ENCODE data around the gene IDI1. TPM values are rescaled to one million over a fixed set of nuclear protein-coding genes. Genes with fewer than 3 reads are reported as not detected.

Gene IDI1
- total and polyA plus RNA-seq, 4 donors = 78.8 to 264 (median 109) TPM

DNA sequence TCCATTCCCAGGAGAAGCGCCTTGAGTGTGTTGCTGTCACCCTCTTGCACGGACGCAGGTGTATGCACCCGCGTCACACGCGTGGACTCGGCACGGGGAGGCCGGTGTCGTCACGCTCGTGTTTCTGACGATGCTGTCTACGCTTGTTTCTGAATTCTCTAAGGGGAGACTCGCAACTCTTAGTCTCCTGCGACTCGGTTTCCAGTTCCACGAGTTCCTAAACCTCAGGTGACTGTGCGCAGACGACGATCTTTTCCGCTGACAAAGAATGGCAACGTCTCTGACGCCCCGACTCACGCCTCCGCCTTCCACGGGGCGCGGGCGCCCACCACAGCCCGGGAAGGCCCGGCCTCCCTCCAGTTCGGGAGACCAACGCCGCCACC, 579 bp downstream of the IDI1 start:
- TF ChIP-seq, protein P1, sequence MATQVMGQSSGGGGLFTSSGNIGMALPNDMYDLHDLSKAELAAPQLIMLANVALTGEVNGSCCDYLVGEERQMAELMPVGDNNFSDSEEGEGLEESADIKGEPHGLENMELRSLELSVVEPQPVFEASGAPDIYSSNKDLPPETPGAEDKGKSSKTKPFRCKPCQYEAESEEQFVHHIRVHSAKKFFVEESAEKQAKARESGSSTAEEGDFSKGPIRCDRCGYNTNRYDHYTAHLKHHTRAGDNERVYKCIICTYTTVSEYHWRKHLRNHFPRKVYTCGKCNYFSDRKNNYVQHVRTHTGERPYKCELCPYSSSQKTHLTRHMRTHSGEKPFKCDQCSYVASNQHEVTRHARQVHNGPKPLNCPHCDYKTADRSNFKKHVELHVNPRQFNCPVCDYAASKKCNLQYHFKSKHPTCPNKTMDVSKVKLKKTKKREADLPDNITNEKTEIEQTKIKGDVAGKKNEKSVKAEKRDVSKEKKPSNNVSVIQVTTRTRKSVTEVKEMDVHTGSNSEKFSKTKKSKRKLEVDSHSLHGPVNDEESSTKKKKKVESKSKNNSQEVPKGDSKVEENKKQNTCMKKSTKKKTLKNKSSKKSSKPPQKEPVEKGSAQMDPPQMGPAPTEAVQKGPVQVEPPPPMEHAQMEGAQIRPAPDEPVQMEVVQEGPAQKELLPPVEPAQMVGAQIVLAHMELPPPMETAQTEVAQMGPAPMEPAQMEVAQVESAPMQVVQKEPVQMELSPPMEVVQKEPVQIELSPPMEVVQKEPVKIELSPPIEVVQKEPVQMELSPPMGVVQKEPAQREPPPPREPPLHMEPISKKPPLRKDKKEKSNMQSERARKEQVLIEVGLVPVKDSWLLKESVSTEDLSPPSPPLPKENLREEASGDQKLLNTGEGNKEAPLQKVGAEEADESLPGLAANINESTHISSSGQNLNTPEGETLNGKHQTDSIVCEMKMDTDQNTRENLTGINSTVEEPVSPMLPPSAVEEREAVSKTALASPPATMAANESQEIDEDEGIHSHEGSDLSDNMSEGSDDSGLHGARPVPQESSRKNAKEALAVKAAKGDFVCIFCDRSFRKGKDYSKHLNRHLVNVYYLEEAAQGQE (IDR thresholded peaks at IDR 0.05) = no peak
- TF ChIP-seq FOXA1 (IDR thresholded peaks at IDR 0.05) (no peak), TAF1 (conservative IDR thresholded peaks at IDR 0.05) (no peak)
- TF ChIP-seq, protein P2, sequence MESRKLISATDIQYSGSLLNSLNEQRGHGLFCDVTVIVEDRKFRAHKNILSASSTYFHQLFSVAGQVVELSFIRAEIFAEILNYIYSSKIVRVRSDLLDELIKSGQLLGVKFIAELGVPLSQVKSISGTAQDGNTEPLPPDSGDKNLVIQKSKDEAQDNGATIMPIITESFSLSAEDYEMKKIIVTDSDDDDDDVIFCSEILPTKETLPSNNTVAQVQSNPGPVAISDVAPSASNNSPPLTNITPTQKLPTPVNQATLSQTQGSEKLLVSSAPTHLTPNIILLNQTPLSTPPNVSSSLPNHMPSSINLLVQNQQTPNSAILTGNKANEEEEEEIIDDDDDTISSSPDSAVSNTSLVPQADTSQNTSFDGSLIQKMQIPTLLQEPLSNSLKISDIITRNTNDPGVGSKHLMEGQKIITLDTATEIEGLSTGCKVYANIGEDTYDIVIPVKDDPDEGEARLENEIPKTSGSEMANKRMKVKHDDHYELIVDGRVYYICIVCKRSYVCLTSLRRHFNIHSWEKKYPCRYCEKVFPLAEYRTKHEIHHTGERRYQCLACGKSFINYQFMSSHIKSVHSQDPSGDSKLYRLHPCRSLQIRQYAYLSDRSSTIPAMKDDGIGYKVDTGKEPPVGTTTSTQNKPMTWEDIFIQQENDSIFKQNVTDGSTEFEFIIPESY (IDR thresholded peaks at IDR 0.05) = no peak
- TF ChIP-seq, protein P3, sequence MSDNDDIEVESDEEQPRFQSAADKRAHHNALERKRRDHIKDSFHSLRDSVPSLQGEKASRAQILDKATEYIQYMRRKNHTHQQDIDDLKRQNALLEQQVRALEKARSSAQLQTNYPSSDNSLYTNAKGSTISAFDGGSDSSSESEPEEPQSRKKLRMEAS (IDR thresholded peaks at IDR 0.05) = no peak
- no peaks in the 10 kb centered on the region for H3K9me3 ChIP-seq (ENCODE audit: control insufficient read depth in 4 of 4, low read length in 3 of 4)
- no peaks in the 10 kb centered on the region for H3K27me3 ChIP-seq (ENCODE audit: control insufficient read depth in 4 of 4, insufficient read depth in 4 of 4, low read length in 3 of 4)
- under 1% methylated on average over 37 of the region's 37 CpGs for WGBS
- H3K36me3 ChIP-seq (ENCODE audit: control insufficient read depth in 4 of 4, insufficient read depth in 3 of 4, low read depth in 1 of 4, low read length in 3 of 4) = peaks cover 3 to 7% (median 5%) of the 10 kb centered on the region in 4 donors
- DNase-seq (ENCODE audit: low spot score) = no peak
- H3K4me1 ChIP-seq (ENCODE audit: control insufficient read depth in 4 of 4, insufficient read depth in 4 of 4, low read length in 3 of 4) = peaks cover 0 to 60% (median 26%) of the 10 kb centered on the region in 4 donors
- peak overlapping the region; percentile 96 to 99 for H3K27ac ChIP-seq (ENCODE audit: low read depth in 1 of 2, low read length in 2 of 2)
- H3K9ac ChIP-seq (ENCODE audit: low read depth in 1 of 2, low read length in 2 of 2) = peak overlapping the region; percentile 76 to 92
- peak overlapping the region; percentile 81 to 100 (median 90) for H3K4me3 ChIP-seq (ENCODE audit: low read depth in 1 of 3, low read length in 3 of 3)

DNA sequence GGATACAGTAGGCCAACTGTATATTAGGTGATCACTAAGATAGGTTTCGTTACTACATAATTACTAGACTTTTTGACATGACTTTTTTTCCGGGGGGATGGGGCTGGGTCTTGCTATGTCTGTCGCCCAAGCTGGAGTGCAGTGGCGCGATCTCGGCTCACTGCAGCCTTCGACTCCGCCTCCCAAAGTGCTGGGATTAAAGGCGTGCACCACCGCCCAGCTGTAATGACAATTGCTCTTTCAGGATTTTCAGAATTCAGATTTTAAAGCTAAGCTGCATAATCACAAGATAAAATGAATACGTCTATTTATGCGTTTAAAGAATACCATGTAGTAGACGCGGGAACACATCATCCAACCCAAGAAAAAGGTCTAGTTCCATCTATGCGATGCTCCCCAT, 982 bp downstream of the IDI1 start:
- TF ChIP-seq HNF4A (conservative IDR thresholded peaks at IDR 0.05) (no peak), RAD21 (IDR thresholded peaks at IDR 0.05) (peak in 1 of 2 donors; percentile 10)
- DNase-seq (ENCODE audit: low spot score) = no peak

DNA sequence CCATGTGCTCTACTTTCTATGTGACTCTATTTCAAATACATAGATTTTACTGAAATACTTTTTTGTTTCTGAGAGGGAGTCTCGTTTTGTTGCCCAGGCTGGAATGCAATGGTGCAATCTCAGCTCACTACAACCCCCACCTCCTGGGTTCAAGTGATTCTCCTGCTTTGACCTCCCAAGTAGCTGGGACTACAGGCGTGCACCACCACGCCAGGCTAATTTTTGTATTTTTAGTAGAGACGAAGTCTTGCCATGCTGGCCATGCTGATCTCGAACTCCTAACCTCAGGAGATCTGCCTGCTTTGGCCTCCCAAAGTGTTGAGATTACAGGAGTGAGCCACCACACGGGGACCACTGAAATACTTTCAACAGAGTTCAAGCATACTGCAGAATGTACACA, 3.5 kb downstream of the IDI1 start:
- Histone ChIP-seq H3K27ac (ENCODE audit: low read depth in 1 of 2, low read length in 2 of 2) (no peak overlapping the region), H3K9me3 (ENCODE audit: control insufficient read depth in 4 of 4, low read length in 3 of 4) (no peaks in the 10 kb centered on the region), H3K27me3 (ENCODE audit: control insufficient read depth in 4 of 4, insufficient read depth in 4 of 4, low read length in 3 of 4) (no peaks in the 10 kb centered on the region), H3K9ac (ENCODE audit: low read depth in 1 of 2, low read length in 2 of 2) (no peak overlapping the region), H3K4me1 (ENCODE audit: control insufficient read depth in 4 of 4, insufficient read depth in 4 of 4, low read length in 3 of 4) (peaks cover 0 to 34% (median 14%) of the 10 kb centered on the region in 4 donors), H3K4me3 (ENCODE audit: low read depth in 1 of 3, low read length in 3 of 3) (no peak overlapping the region), H3K36me3 (ENCODE audit: control insufficient read depth in 4 of 4, insufficient read depth in 3 of 4, low read depth in 1 of 4, low read length in 3 of 4) (peaks cover 4 to 27% (median 23%) of the 10 kb centered on the region in 4 donors)
- DNase-seq (ENCODE audit: low spot score) = no peak
- TF ChIP-seq, protein P1 (IDR thresholded peaks at IDR 0.05) = no peak
- TF ChIP-seq YY1 (IDR thresholded peaks at IDR 0.05) = no peak
- TF ChIP-seq, protein P4, sequence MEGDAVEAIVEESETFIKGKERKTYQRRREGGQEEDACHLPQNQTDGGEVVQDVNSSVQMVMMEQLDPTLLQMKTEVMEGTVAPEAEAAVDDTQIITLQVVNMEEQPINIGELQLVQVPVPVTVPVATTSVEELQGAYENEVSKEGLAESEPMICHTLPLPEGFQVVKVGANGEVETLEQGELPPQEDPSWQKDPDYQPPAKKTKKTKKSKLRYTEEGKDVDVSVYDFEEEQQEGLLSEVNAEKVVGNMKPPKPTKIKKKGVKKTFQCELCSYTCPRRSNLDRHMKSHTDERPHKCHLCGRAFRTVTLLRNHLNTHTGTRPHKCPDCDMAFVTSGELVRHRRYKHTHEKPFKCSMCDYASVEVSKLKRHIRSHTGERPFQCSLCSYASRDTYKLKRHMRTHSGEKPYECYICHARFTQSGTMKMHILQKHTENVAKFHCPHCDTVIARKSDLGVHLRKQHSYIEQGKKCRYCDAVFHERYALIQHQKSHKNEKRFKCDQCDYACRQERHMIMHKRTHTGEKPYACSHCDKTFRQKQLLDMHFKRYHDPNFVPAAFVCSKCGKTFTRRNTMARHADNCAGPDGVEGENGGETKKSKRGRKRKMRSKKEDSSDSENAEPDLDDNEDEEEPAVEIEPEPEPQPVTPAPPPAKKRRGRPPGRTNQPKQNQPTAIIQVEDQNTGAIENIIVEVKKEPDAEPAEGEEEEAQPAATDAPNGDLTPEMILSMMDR (IDR thresholded peaks at IDR 0.05; ENCODE audit: low read depth, low read length, missing input control) = no peak
- TF ChIP-seq HNF4A (conservative IDR thresholded peaks at IDR 0.05) = no peak
- no peak for TF ChIP-seq FOXA1 (IDR thresholded peaks at IDR 0.05)
- 86% methylated on average over 6 of the region's 6 CpGs for WGBS

More for the DNA sequence above, 982 bp downstream of the IDI1 start:
- Histone ChIP-seq H3K4me3 (ENCODE audit: low read depth in 1 of 3, low read length in 3 of 3) (peak overlapping the region; percentile 81 to 100 (median 90)), H3K27ac (ENCODE audit: low read depth in 1 of 2, low read length in 2 of 2) (peak overlapping the region; percentile 96 to 99), H3K27me3 (ENCODE audit: control insufficient read depth in 4 of 4, insufficient read depth in 4 of 4, low read length in 3 of 4) (no peaks in the 10 kb centered on the region), H3K9me3 (ENCODE audit: control insufficient read depth in 4 of 4, low read length in 3 of 4) (no peaks in the 10 kb centered on the region), H3K9ac (ENCODE audit: low read depth in 1 of 2, low read length in 2 of 2) (peak overlapping the region; percentile 76 to 92), H3K4me1 (ENCODE audit: control insufficient read depth in 4 of 4, insufficient read depth in 4 of 4, low read length in 3 of 4) (peaks cover 0 to 56% (median 24%) of the 10 kb centered on the region in 4 donors), H3K36me3 (ENCODE audit: control insufficient read depth in 4 of 4, insufficient read depth in 3 of 4, low read depth in 1 of 4, low read length in 3 of 4) (peaks cover 3 to 10% (median 7%) of the 10 kb centered on the region in 4 donors)
- 2% methylated on average over 15 of the region's 15 CpGs for WGBS
